ENCODE measurements around the gene CRIP1. TPM values are rescaled to one million over a fixed set of nuclear protein-coding genes. Genes with fewer than 3 reads are reported as not detected.

CRIP1 gene
- total RNA-seq, 1 donor from 2014 or later: 112 TPM

DNA sequence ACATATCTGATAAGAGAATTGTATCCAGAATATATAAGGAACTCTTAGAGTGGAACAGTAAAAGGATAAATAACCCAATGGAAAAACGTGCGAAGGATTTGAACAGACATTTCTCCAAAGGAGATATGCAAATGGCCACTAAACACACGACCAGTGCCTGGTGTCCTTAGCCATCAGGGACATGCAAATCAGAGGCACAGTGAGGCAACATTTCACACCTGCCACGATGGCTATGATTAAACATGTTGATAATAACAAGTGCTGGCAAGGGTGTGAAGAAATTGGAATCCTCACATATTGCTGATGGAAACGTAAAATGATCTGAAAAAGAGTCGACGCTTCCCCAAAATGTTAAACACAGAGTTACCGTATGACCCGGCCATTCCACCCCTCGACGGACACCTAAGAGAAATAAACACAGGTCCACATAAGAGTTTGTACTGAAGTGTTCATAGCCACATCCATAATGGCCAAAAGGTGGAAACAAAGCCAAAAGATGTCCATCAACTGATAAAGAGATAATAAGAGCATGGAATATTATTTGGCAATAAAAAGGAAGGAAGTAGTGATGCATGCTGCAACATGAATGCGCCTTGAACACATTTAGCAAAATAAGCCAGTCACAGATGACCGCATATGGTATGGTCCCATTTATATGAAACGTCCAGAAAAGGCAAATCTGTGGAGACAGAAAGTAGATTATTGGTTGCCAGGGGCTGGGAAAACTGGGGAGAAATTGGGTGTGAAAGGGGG lies 33.4 kb downstream of the CRIP1 start:
- intact Hi-C loops (cut with micrococcal nuclease): no loop called here
- DNase-seq (no peak), ATAC-seq (ENCODE audit: low read depth) (no peak)
- H3K9me3 Mint-ChIP-seq: no peaks in the 10 kb centered on the region
- TF ChIP-seq, protein P1, sequence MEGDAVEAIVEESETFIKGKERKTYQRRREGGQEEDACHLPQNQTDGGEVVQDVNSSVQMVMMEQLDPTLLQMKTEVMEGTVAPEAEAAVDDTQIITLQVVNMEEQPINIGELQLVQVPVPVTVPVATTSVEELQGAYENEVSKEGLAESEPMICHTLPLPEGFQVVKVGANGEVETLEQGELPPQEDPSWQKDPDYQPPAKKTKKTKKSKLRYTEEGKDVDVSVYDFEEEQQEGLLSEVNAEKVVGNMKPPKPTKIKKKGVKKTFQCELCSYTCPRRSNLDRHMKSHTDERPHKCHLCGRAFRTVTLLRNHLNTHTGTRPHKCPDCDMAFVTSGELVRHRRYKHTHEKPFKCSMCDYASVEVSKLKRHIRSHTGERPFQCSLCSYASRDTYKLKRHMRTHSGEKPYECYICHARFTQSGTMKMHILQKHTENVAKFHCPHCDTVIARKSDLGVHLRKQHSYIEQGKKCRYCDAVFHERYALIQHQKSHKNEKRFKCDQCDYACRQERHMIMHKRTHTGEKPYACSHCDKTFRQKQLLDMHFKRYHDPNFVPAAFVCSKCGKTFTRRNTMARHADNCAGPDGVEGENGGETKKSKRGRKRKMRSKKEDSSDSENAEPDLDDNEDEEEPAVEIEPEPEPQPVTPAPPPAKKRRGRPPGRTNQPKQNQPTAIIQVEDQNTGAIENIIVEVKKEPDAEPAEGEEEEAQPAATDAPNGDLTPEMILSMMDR (IDR thresholded peaks at IDR 0.05): no peak
- H3K27ac Mint-ChIP-seq: no peak overlapping the region
- POLR2A ChIA-PET: no interaction called here
- no peak overlapping the region for H3K4me3 Mint-ChIP-seq
- CTCF ChIA-PET: no interaction called here
- H3K4me1 Mint-ChIP-seq: no peaks in the 10 kb centered on the region
- peaks cover 23% of the 10 kb centered on the region for H3K27me3 Mint-ChIP-seq
- H3K36me3 Mint-ChIP-seq (ENCODE audit: low read depth): no peaks in the 10 kb centered on the region

DNA sequence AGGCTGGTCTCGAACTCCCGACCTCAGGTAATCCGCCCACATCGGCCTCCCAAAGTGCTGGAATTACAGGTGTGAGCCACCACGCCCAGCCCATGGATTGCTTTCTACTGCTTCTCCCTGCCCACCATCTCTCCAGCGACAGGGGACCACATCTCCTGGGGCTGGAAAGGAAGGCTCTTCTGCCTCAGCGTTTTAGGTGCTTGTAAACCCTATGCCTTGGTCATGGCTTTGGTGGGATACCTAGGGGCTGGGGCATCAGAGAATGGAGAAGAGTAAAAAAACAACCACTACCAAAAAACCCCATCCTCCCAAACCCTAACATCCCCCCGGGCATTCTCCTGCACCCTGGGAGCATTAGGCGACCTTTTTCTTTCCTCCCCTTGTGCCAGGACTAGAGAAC lies 38.6 kb downstream of the CRIP1 start:
- H3K36me3 Mint-ChIP-seq (ENCODE audit: low read depth): no peaks in the 10 kb centered on the region
- intact Hi-C loops (cut with micrococcal nuclease): no loop called here

DNA sequence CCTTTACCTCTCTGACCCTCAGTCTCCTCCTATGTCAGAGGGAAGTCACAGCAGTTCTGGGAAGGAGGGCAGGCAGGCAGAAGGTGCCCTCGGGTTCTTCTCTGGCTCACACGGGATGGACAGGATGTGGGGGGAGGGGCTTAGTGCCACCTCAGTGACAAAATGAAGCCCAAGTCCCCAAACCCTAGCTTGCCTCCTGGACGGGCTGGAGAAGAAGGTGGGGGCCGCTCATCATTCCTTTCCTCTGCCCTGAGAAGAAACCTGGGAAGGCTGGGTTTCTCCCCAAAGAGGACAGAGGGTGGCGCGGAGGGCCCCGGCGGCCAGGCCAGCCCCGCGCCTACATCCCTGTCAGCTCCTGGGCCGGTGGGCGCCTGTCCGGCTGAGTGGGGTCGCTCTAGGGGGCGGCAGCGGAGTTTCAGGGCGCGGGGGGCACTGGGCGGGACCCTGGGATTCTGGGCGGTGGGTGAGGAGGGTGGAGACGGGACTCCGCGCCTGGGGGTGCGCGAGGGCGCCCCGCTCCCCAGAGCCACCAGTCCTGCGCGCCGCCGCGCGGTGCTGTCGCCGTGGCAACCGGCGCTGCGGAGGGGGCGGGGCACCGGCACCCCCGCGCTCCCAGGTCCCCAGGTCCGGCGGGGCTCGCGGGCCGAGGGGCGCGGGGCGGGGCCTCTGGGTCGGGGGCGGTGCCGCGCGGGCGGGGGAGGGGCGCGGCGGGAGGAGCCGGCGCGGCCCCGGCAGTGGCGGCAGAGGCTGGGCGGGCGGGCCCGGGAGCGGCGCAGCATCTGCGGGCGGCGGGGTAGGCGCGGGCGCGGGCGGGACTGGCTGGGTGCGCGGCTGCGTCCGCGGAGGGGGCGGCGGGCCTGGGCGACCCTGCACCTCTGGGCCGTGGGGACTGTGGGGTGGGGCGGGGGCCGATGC lies 39.4 kb downstream of the CRIP1 start, which contains the start of gene TMEM121:
TMEM121 (plus strand) TSS at position 723 of the 915 bp plus-strand sequence. CDS start 2,252 bp downstream, outside the sequence.
- no peak for DNase-seq
- Mint-ChIP-seq H3K27me3 (peaks cover 4% of the 10 kb centered on the region), H3K27ac (no peak within 1 kb of the TSS), H3K4me3 (peak within 1 kb of the TSS; percentile 68), H3K4me1 (peaks cover 27% of the 10 kb centered on the region), H3K36me3 (ENCODE audit: low read depth) (no peaks in the 10 kb centered on the region), H3K9me3 (no peaks in the 10 kb centered on the region)
- TF ChIP-seq, protein P1 (IDR thresholded peaks at IDR 0.05): no peak
- ChIA-PET POLR2A (no interaction called here), CTCF (interaction anchor here (0.7 kb wide), 1 partner anchor 45 kb away, joined by 3 read pairs; no protein-coding TSS in a partner anchor)
- peak; percentile 18 for ATAC-seq (ENCODE audit: low read depth)
- intact Hi-C loops (cut with micrococcal nuclease): no loop called here

More for the DNA sequence above, 38.6 kb downstream of the CRIP1 start:
- TF ChIP-seq, protein P1 (IDR thresholded peaks at IDR 0.05): no peak
- ATAC-seq (ENCODE audit: low read depth) (no peak), DNase-seq (no peak)
- ChIA-PET CTCF (no interaction called here), POLR2A (no interaction called here)
- H3K4me1 Mint-ChIP-seq: peaks cover 19% of the 10 kb centered on the region
- peaks cover 6% of the 10 kb centered on the region for H3K27me3 Mint-ChIP-seq
- H3K9me3 Mint-ChIP-seq: no peaks in the 10 kb centered on the region
- H3K4me3 Mint-ChIP-seq: peak overlapping the region; percentile 32
- H3K27ac Mint-ChIP-seq: no peak overlapping the region

DNA sequence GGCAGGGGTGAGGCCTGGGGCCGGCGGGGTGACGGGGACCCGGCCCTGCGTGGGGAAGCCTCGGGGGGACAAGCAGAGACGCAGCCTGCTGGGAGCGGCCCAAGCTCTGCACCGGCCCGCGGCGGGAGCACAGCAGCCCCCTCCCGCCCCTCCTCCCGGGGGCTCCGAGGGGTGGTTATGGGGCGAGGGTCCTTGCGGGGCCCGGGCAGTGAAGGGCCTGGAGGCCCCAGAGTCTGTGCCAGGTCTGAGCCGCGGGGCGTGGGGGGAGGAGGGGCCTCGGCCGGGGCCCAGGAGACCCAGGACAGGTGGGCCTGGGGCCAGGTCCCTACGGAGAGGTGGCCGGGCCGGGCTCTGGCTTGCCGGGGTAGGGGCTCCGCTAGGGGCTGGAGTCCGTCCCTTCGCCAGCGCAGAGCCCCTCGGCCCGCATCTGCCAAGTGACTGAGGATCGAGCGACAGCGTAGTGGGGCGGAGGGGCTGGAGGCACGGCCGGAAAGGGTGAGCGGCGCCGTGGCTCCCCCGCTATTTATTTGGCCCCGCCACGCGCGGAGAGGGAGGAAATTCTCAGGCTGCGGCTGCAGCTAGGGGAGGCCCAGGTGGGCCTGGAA lies 40.2 kb downstream of the CRIP1 start:
- no peaks in the 10 kb centered on the region for H3K36me3 Mint-ChIP-seq (ENCODE audit: low read depth)
- TF ChIP-seq, protein P1 (IDR thresholded peaks at IDR 0.05): no peak
- no peak overlapping the region for H3K27ac Mint-ChIP-seq
- H3K27me3 Mint-ChIP-seq: peaks cover 4% of the 10 kb centered on the region
- peak overlapping the region; percentile 68 for H3K4me3 Mint-ChIP-seq
- DNase-seq (no peak), ATAC-seq (ENCODE audit: low read depth) (no peak)
- H3K9me3 Mint-ChIP-seq: no peaks in the 10 kb centered on the region
- ChIA-PET POLR2A (no interaction called here), CTCF (no interaction called here)
- intact Hi-C loops (cut with micrococcal nuclease): no loop called here
- peaks cover 33% of the 10 kb centered on the region for H3K4me1 Mint-ChIP-seq
